T follicular helper cell (primary cell): ENCODE results near the gene PNN.
"Not testable (repeated sequence)": the region's sequence is repeated elsewhere in the genome, so short reads cannot be mapped to it uniquely, and the experiment has no call there.

ENCODE experiments used
- DNase-seq: peaks from one replicate; pipeline ENCODE4 v3.0.0-alpha.2; 2020; ENCODE audit warnings: low read depth

PNN gene

GRCh38 chr14:39229601-39230110, 54.6 kb downstream of the PNN start:
- DNase-seq: no peak

- DNase-seq: no peak
These were observed 55.5 kb downstream of the PNN start for GRCh38 chr14:39230416-39231035.

- DNase-seq: not testable (repeated sequence)
These were observed 56.9 kb downstream of the PNN start for GRCh38 chr14:39231751-39232553.
